ENCODE results near the gene LZTFL1.

DNA sequence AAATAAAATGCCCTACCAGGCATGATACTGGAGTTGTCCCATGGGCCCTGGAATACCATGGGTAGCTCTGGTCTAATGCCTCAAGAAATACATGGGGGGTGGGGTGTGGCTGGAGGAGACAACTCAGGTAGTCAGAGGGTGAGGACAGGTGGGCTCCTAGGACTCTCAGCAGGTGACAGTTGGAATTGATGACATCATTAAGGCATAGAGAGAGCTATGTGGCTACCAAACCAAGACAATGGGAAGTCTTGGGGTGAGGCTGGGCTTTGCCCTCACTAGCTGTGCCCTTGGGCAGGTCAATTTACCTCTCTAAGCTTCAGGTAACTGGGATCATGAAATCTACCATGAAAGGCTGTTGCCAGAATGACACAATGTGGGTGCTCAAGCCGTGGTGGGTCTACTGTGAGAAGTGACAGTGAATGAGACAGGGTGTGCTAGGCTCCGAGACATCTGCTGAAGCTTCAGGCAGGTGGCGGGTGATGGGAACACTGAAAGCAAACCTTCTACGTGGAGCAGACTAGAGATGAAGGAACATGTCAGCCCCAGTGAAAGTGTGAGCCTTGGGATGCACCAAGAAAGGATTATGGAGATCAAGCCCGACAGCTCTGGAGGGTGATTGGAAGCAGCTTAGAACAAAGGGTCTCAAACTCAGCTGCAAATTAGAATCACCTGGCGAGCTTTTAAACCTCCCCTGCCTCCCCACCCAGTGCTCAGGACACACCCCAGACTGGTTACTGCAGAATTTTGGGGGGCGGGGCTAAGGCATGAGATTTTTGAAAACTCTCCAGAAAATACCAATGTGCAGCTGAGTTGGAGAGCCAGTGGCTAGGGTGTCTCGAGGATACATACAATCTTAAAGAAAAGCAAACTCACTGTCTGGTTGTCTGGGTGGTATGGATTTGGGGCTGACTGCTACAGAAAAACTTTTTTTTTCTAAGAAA is 67.1 kb downstream of the LZTFL1 start:
- no peak for TF ChIP-seq POLR2AphosphoS5 (IDR thresholded peaks at IDR 0.05; ENCODE audit: low read depth, low read length)
- TF ChIP-seq, protein P1, sequence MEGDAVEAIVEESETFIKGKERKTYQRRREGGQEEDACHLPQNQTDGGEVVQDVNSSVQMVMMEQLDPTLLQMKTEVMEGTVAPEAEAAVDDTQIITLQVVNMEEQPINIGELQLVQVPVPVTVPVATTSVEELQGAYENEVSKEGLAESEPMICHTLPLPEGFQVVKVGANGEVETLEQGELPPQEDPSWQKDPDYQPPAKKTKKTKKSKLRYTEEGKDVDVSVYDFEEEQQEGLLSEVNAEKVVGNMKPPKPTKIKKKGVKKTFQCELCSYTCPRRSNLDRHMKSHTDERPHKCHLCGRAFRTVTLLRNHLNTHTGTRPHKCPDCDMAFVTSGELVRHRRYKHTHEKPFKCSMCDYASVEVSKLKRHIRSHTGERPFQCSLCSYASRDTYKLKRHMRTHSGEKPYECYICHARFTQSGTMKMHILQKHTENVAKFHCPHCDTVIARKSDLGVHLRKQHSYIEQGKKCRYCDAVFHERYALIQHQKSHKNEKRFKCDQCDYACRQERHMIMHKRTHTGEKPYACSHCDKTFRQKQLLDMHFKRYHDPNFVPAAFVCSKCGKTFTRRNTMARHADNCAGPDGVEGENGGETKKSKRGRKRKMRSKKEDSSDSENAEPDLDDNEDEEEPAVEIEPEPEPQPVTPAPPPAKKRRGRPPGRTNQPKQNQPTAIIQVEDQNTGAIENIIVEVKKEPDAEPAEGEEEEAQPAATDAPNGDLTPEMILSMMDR (IDR thresholded peaks at IDR 0.05 in 2 of 3, conservative IDR thresholded peaks at IDR 0.05 in 1 of 3; ENCODE audit: borderline replicate concordance in 1 of 3, insufficient read depth in 1 of 3, low read depth in 2 of 3, low read length in 2 of 3): no peak
- no peak for TF ChIP-seq JUND (IDR thresholded peaks at IDR 0.05)
- TF ChIP-seq ELF1 (IDR thresholded peaks at IDR 0.05; ENCODE audit: borderline replicate concordance, low read depth): no peak
- no peak for TF ChIP-seq POLR2A (IDR thresholded peaks at IDR 0.05; ENCODE audit: borderline replicate concordance, extremely low read depth, insufficient read depth, insufficient read length)
- TF ChIP-seq, protein P2, sequence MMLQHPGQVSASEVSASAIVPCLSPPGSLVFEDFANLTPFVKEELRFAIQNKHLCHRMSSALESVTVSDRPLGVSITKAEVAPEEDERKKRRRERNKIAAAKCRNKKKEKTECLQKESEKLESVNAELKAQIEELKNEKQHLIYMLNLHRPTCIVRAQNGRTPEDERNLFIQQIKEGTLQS (IDR thresholded peaks at IDR 0.05): no peak
- TF ChIP-seq YY1 (IDR thresholded peaks at IDR 0.05; ENCODE audit: extremely low read depth, insufficient replicate concordance, low read depth, low read length): no peak
- TF ChIP-seq EZH2 (IDR thresholded peaks at IDR 0.05): no peak
- TF ChIP-seq, protein P3, sequence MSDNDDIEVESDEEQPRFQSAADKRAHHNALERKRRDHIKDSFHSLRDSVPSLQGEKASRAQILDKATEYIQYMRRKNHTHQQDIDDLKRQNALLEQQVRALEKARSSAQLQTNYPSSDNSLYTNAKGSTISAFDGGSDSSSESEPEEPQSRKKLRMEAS (IDR thresholded peaks at IDR 0.05): no peak
- TF ChIP-seq, protein P4, sequence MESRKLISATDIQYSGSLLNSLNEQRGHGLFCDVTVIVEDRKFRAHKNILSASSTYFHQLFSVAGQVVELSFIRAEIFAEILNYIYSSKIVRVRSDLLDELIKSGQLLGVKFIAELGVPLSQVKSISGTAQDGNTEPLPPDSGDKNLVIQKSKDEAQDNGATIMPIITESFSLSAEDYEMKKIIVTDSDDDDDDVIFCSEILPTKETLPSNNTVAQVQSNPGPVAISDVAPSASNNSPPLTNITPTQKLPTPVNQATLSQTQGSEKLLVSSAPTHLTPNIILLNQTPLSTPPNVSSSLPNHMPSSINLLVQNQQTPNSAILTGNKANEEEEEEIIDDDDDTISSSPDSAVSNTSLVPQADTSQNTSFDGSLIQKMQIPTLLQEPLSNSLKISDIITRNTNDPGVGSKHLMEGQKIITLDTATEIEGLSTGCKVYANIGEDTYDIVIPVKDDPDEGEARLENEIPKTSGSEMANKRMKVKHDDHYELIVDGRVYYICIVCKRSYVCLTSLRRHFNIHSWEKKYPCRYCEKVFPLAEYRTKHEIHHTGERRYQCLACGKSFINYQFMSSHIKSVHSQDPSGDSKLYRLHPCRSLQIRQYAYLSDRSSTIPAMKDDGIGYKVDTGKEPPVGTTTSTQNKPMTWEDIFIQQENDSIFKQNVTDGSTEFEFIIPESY (IDR thresholded peaks at IDR 0.05; ENCODE audit: extremely low read depth, insufficient replicate concordance, low read length): no peak
